Keratinocyte (primary cell): ENCODE results near the gene DIP2C. TPM values are rescaled to one million over a fixed set of nuclear protein-coding genes. Genes with fewer than 3 reads are reported as not detected.

Experiments
- DNase-seq: peaks from one replicate; pipeline ENCODE4 v3.0.0-alpha.2; 2011; ENCODE audit warnings: low read depth, missing footprints, low spot score
- FAIRE-seq: peaks from 2 replicates; lab custom pipeline; 2011; peaks lifted over from hg19 to GRCh38; lab: Jason Lieb, UNC
- H2AFZ ChIP-seq: 2 replicates; pipeline ENCODE4 v1.6.0; 2012; ENCODE audit warnings: low read length, control low read depth, inconsistent platforms; ENCODE audit not compliant: control insufficient read depth
- H3K27ac ChIP-seq: 2 replicates; pipeline ENCODE4 v1.5.1; 2011; ENCODE audit warnings: low read length; ENCODE audit not compliant: control insufficient read depth, insufficient read depth
- H3K27me3 ChIP-seq: 3 replicates; pipeline ENCODE4 v1.6.0; 2011; ENCODE audit warnings: low read length; ENCODE audit not compliant: control insufficient read depth, insufficient read depth; ENCODE audit errors: extremely low read depth
- H3K36me3 ChIP-seq, 2 experiments: 2 replicates in 1 of 2; 3 replicates in 1 of 2; pipeline ENCODE4 v1.5.1; 2011; ENCODE audit warnings: low read length in 2 of 2, mild to moderate bottlenecking in 1 of 2; ENCODE audit not compliant: control insufficient read depth in 2 of 2, insufficient read depth in 2 of 2; ENCODE audit errors: extremely low read depth in 1 of 2
- H3K4me1 ChIP-seq: 3 replicates; pipeline ENCODE4 v1.5.1; 2011; ENCODE audit warnings: low read length; ENCODE audit not compliant: control insufficient read depth, insufficient read depth; ENCODE audit errors: extremely low read depth
- H3K4me2 ChIP-seq: 3 replicates; pipeline ENCODE4 v1.6.0; 2011; ENCODE audit warnings: low read depth, low read length; ENCODE audit not compliant: control insufficient read depth, insufficient read depth; ENCODE audit errors: extremely low read depth
- H3K4me3 ChIP-seq, 3 experiments: fragments of 200-600 bp in 1 of 3; sonication (generic) in 1 of 3; 2 replicates in 2 of 3; 3 replicates in 1 of 3; pipeline ENCODE4 v1.5.1; 2011 to 2016; ENCODE audit warnings: low read length in 3 of 3, mild to moderate bottlenecking in 3 of 3, control low read depth in 2 of 3, inconsistent platforms in 1 of 3, low read depth in 1 of 3, mixed read lengths in 1 of 3, mixed run types in 1 of 3, moderate library complexity in 1 of 3; ENCODE audit not compliant: control insufficient read depth in 2 of 3, insufficient read depth in 2 of 3; ENCODE audit errors: extremely low read depth in 1 of 3
- H3K79me2 ChIP-seq: 2 replicates; pipeline ENCODE4 v1.6.0; 2012; ENCODE audit warnings: low read length; ENCODE audit not compliant: control insufficient read depth, insufficient read depth
- H3K9ac ChIP-seq: 3 replicates; pipeline ENCODE4 v1.6.0; 2011; ENCODE audit warnings: low read length; ENCODE audit not compliant: control insufficient read depth, insufficient read depth; ENCODE audit errors: extremely low read depth
- H3K9me1 ChIP-seq: 3 replicates; pipeline ENCODE4 v1.6.0; 2011; ENCODE audit warnings: low read length; ENCODE audit not compliant: control insufficient read depth, insufficient read depth; ENCODE audit errors: extremely low read depth
- H3K9me3 ChIP-seq: 2 replicates; pipeline ENCODE4 v1.5.1; 2012; ENCODE audit warnings: low read depth, low read length; ENCODE audit not compliant: control insufficient read depth
- H4K20me1 ChIP-seq: 3 replicates; pipeline ENCODE4 v1.6.0; 2011; ENCODE audit warnings: low read length; ENCODE audit not compliant: control insufficient read depth, insufficient read depth; ENCODE audit errors: extremely low read depth
- CTCF ChIP-seq, 3 experiments: IDR thresholded peaks in 1 of 3; conservative IDR thresholded peaks in 1 of 3; optimal IDR thresholded peaks in 1 of 3; 2 replicates in 2 of 3; 3 replicates in 1 of 3; pipeline versions ENCODE3 to v1.5.1; 2011; ENCODE audit warnings: low read length in 3 of 3, mild to moderate bottlenecking in 3 of 3, moderate library complexity in 2 of 3, control low read depth in 1 of 3, inconsistent platforms in 1 of 3; ENCODE audit not compliant: insufficient read depth in 2 of 3; ENCODE audit errors: extremely low read depth in 1 of 3
- EZH2 ChIP-seq: IDR thresholded peaks from one replicate; pipeline ENCODE4 v1.6.1; 2012; ENCODE audit warnings: inconsistent platforms, mild to moderate bottlenecking, low read length, moderate library complexity
- dilution Hi-C: fragments of 300-500 bp; cut with MboI; formaldehyde crosslinking; loops from one replicate; pipeline ENCODE4 v1.7.0; 2020; ENCODE audit warnings: low sequenced_read_pairs; ENCODE audit not compliant: extremely low pct_ligation_motif_present
- polyA plus RNA-seq, 5 experiments: library from polyadenylated mRNA; depleted of rRNA in 3 of 5; stranded (reverse) in 3 of 5; stranded (forward) in 1 of 5; unstranded in 1 of 5; fragments of >200 nt; gene quantifications; 1 replicate in 1 of 5; 2 replicates in 3 of 5; 3 replicates in 1 of 5; pipeline versions ENCODE4 v1.2.1 to v1.2.3, GENCODE V29; 2011 to 2012; ENCODE audit warnings: missing spikeins in 2 of 5, low read depth in 1 of 5, low replicate concordance in 1 of 5

Gene DIP2C
- polyA plus RNA-seq, 1 donor (not counting 4 experiments of a cell fraction or from before 2014, with no cell fraction given), result 1.3 TPM

DNA sequence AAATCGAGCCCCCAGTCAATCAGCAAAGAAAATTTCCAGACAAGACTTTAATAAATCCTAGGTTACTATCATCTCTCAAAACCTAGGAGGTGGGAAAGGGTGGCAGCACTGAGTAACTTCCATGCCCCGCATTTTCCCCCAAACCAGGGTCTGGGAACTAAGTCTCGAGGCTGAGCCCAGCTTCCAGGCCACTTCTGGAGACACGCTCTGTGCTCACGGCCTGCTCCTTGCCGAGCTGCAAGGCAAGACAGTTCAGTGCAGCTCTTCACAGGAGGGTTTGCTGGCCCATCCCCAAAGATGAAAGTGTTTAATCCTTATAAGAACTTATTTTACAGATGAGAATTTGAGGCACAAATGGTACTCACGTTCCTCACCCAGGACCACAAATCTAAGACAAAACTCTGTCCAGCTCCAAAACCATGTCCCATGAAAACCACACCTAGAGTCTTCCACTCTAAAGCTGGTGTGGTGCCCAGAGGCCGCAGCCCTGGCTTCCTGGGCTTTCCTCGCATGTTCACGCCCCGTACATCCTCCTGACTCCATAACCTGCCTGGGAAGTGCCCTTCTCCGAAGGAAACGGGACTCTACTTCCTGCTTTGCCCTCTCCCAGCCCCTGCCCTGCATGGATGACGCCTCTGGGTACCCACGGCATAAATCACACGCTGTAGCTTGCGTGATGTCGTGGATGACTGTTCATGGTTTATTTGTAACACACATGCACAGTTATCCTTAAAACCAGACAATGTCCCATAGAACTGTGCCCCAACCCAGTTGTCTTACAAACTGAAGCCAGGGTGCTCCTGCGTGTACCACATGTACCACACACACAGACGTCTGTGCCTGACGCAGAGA lies 201.2 kb downstream of the DIP2C start:
- Histone ChIP-seq H3K27ac (no peak overlapping the region), H3K4me2 (no peak overlapping the region), H3K9me1 (no peaks in the 10 kb centered on the region), H4K20me1 (no peaks in the 10 kb centered on the region), H3K4me1 (peaks cover 14% of the 10 kb centered on the region), H3K4me3 (no peak overlapping the region), H3K27me3 (no peaks in the 10 kb centered on the region), H3K9ac (no peak overlapping the region), H3K79me2 (no peaks in the 10 kb centered on the region), H2AFZ (no peak overlapping the region), H3K9me3 (no peaks in the 10 kb centered on the region), H3K36me3 (no peaks in the 10 kb centered on the region)
- DNase-seq, result no peak
- TF ChIP-seq CTCF (optimal IDR thresholded peaks at IDR 0.05 in 1 of 3, IDR thresholded peaks at IDR 0.05 in 1 of 3, conservative IDR thresholded peaks at IDR 0.05 in 1 of 3; ENCODE audit: extremely low read depth in 1 of 3, insufficient read depth in 2 of 3, low read length in 3 of 3) (no peak), EZH2 (no peak)
- FAIRE-seq, result no peak
- dilution Hi-C loops, result no loop called here

DNA sequence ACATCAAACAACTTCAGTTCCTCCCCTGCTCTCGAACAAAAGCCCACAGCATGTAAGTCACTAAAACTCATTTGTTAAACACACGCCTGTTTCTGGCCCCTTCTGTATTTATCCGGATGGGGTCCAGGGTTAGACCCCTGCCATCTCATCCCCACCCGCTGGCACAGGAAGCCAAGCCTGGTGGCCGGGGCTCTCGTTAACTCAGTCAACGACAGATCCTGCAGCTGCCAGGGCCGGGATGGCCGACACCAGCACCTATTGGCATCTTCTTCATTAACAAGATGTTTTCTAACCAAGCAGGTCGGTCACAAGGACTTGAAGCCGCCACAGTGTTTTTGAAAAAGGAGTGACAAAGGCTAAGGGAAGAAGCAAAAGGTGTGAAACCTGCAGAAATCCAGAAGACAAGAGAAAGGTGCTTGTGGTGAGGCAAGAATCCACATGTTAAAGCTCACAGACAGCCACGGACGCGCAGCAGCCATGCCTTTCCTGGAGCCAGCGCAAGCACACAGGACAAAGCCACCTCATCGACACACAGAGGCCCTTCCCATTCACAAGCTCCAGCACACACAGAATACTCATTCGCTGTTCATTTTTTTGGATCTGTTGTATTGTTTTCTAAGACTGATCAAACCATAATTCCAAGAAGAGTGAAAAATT lies 202.7 kb downstream of the DIP2C start:
- TF ChIP-seq CTCF (optimal IDR thresholded peaks at IDR 0.05 in 1 of 3, IDR thresholded peaks at IDR 0.05 in 1 of 3, conservative IDR thresholded peaks at IDR 0.05 in 1 of 3; ENCODE audit: extremely low read depth in 1 of 3, insufficient read depth in 2 of 3, low read length in 3 of 3), result no peak
- no peak for TF ChIP-seq EZH2
- Histone ChIP-seq H3K79me2 (no peaks in the 10 kb centered on the region), H2AFZ (no peak overlapping the region), H3K4me3 (no peak overlapping the region), H3K9me3 (no peaks in the 10 kb centered on the region), H3K4me1 (peaks cover 14% of the 10 kb centered on the region), H3K9ac (no peak overlapping the region), H3K9me1 (no peaks in the 10 kb centered on the region), H3K27me3 (no peaks in the 10 kb centered on the region), H3K4me2 (no peak overlapping the region), H4K20me1 (no peaks in the 10 kb centered on the region), H3K27ac (no peak overlapping the region), H3K36me3 (no peaks in the 10 kb centered on the region)
- DNase-seq (no peak), FAIRE-seq (no peak)
- dilution Hi-C loops, result no loop called here
